Stimulated activated CD4-positive, alpha-beta T cell treated with anti-CD3 and anti-CD28 coated beads, Interleukin-1b, Interleukin-23, amount 100 ng/mL, for 1 hour (primary cell): Measurements from ENCODE around the gene HID1.
"Not testable (repeated sequence)": the region's sequence is repeated elsewhere in the genome, so short reads cannot be mapped to it uniquely, and the experiment has no call there.

Source experiments
- DNase-seq, 2 donors: peaks; one replicate each; pipeline ENCODE4 v3.0.0-alpha.2; 2020; ENCODE audit warnings: low read depth in 2 of 2

Gene HID1

DNA sequence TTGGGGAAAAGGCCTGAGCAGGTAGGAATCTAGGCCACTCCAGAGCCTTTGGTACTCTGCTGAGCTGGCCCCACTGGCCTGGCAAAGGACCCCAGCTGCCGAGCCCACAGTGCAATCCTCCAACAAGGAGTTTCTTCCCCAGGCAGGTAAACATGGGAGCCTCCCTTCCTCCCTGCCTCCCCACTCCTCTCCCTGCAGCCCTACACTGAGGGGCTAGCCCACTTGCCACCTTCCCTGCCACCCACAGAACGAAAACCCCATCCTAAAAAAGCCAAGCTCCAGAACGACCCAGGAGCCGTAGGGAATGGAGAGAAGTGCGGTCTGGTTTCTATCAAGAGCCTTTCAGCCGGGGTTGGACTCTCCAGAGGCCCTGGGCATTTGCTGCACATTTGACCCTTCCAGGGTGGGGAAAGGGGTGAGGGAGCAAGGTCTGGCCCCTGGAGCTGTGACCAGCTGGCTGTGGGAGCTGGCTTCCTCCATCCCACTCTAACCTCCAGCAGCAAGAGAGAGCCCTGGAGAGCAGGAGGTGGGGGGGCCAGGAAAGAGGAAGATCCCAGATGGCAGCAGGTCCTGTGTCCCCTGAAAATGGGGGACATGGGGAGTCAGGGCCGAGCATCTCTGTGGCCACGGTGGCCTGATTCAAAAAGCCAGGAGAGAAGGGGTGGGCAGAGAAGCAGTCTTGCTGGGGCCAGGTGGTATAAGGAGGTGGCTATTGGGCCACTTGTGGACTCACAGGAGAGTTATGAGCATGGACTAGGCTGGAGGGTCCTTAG, 1.3 kb downstream of the HID1 start:
- no peak for DNase-seq

DNA sequence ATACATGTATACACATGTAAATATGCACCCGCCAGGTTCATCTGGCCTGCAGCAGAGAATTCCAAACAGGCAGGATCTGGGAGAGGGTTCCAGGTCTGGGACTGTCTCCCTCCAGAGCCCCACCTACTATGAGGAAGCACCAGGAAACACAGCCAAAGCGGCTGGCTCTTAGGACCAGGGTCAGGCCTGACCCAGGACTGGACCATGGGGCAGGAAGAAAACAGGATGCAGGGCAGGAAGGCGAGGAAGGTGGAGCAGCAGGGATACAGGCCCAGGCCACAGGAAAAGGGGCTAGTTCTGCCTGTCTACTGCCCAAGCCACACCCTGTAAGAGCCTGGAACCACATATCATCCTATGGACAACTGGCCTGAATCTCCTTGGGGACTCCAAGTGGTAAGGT, 2.2 kb downstream of the HID1 start:
- DNase-seq = no peak

DNA sequence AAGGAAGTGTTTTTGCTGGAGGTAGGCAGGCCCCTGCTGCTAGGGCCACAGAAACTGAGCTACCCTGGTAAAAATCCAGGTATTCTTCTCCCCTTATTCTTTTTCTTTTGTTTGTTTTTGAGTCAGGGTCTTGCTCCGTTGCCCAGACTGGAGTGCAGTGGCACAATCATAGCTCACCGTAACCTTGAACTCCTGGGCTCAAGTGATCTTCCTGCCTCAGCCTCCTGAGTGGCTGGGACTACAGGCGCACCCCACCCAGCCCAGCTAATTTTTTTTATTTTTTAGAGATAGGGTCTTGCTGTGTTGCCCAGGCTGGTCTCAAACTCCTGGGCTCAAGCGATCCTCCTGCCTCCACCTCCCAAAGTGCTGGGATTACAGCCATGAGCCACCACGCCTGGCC, 3.1 kb downstream of the HID1 start:
- DNase-seq = not testable (repeated sequence)

DNA sequence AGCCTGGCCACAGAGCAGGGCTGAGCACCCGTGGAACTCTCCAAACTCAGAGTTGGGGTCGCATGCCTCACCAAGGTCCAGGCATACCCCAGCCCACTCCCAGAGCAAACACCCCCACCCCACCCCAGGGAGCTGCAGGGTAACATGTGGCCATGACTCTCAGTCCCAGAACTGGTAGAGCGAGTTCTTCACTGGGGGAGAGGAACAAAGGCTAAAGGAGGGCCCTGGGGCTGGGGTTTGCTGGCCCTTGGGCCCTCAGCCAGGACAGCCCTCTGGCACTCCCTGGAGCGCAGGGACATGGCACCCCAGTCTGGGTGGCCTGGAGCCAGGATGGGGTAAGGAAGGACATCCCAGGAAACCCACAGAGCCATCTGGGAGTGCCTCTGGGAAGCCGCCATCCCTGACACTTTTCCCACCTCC, 4.2 kb downstream of the HID1 start:
- DNase-seq = no peak

DNA sequence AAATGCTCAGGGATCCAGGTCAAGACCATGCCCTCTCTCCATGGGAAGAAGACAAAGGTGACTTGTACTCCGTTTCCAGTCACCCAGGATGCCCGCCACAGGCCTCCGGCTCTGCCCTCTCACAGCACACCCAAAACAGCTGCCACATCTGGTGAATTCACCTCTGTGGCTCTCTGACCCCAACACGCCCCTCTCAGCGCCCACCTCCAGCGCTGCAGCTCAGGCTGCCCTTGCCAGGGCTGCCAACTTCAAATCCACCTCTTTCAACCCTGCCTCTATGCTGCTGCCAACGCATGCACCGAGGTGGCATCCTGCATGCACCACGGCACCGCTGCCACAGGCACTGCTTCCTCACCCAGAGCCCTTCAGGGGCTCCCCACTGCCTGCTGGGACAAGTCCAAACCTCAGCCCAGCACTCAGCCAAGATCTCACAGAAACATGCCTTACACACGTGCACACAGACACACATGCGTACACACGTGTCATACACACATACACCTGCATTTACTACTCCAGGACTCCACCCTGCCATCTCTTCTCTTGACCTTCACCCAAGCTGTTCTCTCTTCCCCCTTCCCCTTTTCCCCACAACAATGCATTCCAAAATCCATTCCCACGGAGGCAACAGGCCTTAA, 7.5 kb downstream of the HID1 start:
- DNase-seq = no peak

DNA sequence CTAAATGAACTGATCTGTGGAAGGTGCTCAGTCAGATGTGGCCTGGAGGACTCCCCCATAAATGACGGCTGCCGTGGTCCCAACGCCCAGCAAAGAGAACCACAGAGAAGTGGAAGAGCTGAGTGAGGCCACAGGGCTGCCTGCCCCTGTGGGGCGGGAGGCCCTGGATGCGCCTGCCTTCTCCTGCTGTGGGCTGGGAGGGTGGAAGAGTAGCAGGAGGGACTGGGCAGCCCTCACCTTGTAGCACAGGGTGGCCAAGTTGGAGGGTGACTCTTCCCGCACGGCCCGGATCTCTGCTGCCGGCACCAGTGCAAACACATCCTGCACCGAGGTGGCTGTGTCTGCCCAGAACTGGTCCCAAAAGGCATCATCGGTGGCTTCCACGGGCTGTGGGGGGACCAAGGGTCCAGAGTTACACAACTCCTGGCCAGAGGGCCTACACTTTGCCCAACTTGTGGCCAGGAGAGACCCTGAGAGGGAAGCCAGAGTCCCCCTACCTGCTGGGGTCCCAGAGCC, 8.3 kb downstream of the HID1 start:
- DNase-seq = no peak

DNA sequence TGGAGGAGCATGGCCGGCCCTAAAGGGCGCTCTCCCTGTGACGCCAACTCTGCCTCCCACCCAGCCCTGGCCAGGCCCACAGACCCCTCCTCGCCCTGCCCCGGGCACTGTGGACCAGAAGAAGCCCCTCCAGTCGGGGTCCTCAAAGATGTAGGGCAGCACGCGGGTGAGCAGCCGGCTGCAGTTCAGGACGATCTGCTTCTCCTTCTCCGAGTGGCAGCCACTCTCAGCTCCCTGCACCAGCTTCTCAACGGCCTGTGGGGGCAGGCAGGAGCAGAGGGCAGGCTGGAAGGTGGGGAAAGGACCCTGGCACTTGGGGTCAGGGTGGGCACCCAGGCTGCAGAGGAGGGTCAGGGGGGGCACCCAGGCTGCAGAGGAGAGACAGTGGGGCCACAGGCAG, 8.9 kb downstream of the HID1 start:
- no peak for DNase-seq

DNA sequence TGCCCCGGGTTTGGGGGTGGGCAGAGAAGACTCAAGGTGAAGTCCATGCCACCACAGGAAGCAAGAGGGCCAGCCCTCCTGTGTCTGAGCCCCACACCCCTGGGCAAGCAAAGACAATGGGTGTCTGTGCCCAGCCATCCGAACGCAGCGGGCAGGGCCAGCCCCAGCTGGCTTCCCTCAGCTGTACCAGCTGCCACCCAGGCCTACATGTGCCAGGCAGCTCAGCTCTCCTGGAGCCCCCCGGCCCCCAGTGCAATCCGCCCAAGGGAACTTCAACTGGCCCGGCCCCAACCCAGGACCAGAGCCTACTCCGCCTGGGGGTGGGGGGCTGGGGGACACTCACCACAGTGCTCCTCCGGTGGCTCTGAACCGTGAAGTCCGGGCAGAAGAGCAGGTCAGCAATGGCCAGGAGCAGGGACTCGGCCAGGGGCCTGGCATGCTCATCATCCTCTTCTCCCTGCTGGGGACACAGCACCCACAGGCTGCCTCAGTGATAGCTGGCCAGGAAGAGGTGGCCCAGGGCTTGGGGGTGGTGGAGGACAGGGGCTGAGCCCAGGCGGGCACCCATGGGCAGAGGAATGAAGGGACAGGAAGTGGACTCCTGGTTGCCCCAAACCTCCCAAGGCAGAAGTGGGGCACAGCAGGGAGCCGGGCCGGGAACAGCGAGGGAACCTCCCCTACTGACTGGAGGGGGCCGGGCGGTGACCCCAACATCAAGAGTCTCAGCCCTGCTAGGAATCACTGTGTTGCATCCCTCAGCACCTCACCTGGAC, 9.8 kb downstream of the HID1 start:
- no peak for DNase-seq

DNA sequence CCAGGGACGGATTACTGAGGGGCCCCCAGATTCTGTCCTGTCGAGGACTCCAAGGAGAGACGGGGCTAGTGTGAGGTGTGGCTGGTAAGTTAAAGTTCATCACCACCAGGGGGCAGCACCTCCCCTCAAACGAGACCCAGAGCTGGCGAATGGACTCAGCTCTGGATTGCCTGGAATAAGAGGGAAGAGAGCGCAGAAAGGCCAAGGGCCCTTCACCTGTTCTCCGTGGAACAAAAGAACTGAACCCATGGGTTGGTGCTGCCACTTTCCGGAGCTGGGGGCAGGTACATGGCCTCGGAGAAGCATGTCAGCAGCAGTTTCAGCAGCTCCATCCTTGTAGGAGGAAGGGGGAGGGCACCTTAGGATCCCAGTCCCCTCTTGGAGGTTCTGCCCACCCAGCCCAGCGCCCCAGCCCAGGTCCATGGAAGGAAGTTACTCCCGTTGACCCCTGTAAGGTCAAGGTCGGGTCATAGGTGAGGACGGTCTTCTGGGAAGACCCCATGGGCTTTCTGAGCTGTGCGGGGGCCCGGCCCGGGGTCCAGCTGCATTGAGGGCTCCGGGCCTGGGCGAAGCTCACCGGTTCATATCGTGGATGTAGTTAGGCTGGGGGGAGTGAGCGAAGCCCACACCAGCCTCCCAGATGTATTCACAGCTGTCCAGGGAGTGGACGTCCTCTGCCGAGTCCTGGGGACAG, 10.8 kb downstream of the HID1 start:
- peak; percentile 69 to 81 for DNase-seq

DNA sequence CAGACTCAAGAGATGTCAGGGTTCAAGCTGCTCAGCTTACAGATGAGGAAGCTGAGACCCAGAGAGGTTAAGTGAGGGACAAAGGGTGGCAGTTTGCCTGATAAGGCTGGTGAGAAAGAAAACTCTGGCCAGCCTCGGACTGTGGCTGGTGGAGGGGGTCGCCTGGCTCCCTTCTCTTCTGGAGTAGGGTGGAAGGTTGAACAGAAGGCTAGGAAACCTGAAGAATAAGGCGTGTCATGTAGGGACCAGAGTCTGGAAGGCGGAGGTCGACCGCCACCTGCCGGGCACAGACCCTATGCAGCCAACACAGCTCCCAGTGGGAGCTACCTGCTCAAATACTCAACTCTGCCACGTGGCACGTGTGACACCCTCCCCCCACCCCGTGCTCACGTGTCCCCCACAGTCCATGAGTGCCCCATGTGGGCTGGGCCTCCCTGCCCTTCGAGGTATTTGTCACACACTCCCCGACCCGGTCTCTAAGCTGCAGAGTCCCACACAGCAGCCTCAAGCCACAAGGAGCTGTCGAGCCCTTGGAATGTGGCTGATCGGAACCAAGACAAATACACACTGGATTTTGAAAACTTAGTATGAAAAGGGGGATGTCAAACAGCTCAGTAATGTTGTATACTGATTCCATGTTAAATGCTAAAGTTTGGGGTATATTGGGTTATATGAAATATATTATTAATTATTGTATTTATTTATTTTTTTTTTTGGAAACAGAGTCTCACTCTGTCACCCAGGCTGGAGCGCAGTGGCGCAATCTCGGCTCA, 11.8 kb downstream of the HID1 start:
- DNase-seq = peak in 1 of 2 donors; percentile 24

DNA sequence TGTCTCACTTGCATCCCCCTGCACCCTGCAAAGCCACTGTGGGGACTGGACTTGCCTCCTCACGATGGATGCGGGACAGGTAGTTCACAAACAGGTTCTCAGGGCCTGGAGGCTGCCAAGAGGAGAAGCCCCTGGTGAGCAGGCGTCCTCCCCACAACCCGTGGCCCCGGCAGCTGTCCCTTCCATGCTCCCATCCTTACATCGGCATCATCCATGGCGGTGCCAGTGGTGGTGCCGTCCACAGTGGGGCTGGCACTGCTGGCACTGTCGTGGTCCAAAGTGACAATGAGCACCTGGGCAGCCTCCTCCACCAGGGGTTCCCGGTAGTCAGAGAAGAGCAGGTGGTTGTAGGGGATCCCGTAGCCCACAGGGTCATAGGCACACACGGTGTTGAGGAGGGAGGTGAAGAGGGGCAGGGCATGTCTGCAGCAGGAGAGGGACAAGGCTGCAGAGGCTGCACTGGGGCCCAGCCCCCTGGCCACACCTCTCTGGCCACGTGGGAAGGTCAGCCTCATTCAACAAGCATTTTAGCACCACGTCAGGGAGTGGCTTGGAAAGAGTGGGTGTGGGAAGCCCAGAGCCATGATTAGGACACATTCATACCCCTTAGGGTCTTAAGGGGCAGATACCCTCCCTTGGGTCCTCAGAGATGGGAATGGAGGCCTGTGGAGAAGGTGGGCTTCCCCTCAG, 12.6 kb downstream of the HID1 start:
- DNase-seq = no peak

DNA sequence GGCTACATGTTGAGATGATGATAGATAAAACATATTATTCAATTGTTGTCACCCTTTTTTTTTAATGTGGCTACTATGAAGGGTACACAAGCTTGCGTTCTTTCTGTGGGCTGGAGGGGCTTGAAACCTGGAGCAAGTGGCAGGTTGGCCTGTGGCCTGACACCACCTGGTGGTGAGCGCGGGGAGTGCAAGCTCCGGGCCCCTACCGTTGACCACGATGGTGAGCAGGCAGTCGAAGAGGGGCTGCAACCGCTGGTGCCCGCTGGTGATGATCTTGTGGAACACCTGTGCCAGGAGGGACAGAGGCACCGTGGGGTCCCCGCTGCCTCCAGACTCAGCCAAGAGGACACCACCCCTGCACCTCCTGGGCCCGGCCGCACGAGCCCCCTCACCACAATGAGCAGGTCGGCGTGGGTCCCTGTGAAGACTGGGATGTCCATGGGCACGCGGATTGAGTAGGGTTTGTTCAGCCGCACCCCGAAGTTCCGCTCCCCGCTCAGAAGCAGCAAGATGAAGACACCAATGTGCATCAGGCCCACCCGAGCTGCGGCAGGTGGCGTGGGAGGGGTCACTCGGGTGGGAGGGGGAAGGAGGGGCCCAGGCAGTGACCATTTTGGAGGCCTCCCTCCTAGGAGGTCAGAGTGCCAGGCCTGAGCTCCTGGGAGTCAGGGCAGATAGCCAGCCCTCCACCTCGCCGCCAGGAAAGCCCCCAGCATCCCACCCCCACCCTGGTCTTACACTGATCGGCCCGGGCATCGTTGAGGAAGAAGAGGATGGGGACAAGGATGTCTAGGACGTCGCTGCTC, 14.4 kb downstream of the HID1 start:
- peak; percentile 51 to 83 for DNase-seq

DNA sequence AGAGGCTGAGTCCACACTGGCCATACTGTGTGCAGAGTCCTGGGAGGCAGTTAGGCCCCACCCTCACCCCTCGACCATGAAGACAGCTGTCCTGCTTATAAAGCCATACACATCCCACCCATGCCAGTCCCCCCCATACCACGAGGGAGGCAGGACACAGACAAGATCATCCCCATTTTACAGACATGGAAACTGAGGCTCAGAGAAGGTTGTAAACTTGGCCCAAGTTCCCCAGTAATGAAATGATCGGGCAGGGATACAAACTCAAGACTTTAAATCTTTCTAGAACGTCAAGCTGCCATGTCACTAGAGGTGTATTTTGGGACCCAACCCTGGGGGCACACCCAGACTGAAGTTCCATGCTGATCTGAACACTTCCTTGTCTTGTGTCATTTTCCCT, 16.5 kb downstream of the HID1 start:
- no peak for DNase-seq

DNA sequence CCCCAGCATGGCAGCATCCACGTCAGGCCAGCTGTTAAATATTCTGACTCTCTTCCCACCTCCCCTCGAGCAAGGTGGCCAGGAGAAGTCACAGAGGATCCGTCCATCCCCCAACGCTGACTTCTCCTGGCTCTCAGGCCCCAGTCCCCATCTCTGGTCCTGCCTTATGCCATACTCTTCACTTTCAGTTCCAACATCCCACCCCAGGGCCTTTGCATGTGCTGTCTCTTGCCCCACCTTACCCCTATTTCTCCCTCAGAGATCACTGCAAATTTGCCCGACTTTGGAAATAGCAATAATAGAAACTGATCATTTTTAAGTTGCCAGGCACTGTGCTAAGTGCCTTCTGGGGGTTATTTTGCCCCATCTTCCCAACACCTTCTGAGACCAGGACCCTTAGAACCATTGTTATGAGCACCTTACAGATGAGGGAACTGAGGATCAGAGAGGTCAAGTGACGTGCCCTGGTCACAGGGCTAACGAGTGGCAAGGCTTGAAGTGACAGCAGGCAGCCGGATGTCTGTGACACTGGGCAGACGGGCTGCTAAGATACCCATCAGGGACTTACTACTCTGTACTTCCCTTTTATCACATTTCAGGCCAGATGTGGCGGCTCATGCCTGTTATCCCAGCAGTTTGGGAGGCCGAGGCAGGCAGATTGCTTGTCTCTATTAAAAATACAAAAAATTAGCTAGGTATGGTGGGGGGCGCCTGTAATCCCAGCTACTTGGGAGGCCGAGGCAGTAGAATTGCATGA, 17.7 kb downstream of the HID1 start:
- no peak for DNase-seq

DNA sequence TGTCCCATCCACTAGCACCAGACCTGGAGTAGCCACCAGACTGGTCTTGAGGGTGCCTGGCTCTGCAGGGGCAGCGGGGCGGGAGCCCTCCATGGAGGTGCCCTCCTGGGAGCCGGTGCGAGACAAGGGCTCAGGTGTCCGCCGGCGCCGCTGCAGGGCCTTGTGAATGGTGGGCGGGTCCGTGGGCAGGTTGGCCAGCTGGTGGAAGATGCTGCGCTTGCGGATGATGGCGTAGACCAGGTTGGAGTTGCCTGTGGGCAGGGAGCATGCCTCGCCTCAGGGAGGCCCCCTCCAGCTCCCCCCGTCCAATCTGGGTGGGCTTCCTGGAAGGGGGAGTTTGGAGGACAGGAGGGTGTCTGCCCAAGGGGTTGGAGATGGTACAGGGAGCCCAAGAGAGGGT, 18.4 kb downstream of the HID1 start:
- DNase-seq = no peak

DNA sequence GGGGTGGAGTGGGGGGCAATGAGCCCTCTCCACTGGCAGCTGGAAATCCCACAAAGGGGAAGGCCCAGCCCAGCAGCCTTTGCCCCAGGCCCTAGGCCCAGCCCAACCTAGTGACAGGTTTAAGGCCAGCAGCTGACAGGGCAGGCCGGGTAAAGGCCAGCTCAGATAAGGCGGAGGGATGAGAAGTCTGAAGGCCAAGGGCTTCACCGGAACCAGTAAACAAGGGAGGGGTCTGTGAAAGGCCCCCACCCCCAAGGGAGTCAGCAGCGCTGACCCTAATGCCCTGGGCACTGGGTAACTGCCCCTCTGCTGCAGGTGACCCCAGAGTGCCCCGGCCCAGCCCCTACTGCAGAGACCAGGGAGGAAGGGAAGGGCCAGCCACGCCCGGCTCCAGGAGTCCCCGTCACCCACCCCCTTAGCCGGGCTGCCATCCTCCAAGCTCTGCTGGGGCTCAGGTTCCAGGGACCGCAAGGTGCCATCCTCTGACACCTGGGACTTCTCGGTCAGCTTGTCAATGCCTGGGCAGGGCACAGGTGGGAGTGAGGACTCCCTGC, 19.3 kb downstream of the HID1 start:
- DNase-seq = no peak

DNA sequence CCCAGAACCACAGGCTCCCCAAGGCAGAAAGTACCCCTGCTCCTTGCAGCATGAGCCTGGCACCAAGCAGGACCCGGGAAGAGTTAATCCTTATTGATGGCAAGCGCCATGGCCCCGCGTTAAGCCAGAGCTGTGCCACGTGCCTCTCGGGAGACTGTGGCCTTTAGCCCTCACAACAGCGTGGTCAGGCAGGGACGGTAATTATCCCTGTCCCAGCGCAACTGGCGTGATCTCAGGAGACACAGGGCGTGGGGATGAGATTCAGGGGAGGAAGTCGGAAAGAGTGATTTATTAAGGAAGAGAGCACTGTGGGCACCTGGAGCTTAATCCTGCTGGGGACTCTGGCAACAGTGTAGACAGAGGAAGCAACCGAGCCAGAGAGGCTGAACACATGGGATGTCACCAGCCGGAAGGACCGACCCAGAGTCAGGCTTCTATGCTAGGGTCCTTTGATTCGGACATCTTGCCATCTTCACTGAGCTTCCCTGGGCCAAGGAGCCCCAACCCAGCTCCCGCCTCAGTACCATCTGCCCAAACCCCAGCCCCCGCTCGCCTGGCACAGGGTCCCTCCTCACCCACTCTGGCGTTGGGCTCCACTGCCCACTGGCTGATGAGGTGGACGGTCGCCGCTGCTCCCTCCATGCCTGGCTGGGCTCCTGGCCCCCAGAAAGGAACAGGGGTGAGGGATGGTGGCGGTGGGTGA, 20.0 kb downstream of the HID1 start:
- no peak for DNase-seq
